Loucy (cell line): ENCODE data around the gene SRI.

Source experiments
- CTCF ChIP-seq: fragments of 200-600 bp; sonication (generic); conservative IDR thresholded peaks from 2 replicates; pipeline ENCODE4 v1.5.1; 2014; ENCODE audit warnings: mild to moderate bottlenecking, antibody characterized with exemption, low read length
- EZH2phosphoT487 ChIP-seq: fragments of 200-600 bp; IDR thresholded peaks from 2 replicates; pipeline ENCODE4 v1.6.1; 2018; ENCODE audit warnings: antibody characterized with exemption, mild to moderate bottlenecking, moderate library complexity, borderline replicate concordance

DNA sequence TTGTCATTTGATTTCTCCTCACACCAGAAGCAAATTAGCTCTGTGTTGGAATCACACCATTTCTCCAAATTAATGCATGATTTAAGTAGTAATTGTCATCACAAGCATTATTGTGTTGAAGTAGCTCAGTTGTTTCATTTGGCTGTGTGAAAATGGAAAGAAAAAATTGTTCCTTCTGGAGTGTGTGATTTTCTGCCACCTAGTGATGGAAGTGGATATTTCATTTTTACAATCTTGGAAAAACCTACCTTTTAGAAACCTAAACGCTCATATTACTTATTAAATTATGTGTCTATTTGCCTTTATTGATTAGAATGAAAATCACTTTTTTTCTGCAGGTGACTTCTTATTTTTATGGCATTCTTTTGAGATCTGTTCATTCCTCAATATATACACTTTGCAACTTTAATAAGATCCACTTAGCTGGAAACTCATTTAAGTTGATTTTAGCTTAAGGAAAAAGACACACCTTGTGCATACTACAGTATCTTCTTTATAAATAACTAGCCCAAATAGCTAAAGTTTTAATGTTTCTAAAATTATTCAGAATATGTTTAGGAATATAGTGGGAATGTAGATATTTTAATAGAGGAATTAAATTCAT is 50.0 kb downstream of the SRI start:
- peak; percentile 70 for TF ChIP-seq CTCF
- no peak for TF ChIP-seq EZH2phosphoT487
